HG03064 (cell line): ENCODE measurements around the gene TICAM2.

Source experiments
- ATAC-seq: cut with Tn5 transposase; IDR thresholded peaks from one replicate; pipeline ENCODE4 v1.9.1; 2021; ENCODE audit warnings: low read depth; ENCODE audit not compliant: unreplicated experiment

TICAM2 gene

DNA sequence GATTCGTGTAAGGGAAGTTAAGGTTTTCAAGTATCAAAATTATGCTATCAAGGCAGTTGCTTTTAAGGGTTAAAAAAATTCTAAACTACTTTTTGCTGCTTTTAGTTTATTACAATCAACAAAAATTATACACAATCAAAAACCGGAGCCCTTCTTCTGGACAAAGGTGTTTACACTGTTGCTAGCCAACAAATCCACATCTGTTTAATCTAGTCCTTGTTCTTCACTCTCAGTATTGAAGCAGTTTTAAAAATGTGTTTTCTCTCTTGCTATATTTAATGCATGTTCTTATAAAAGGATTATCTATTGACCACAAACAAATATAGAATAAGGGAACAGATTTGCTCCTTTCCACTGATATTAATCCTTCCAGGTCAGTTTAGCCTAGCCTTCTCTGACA lies 60.2 kb downstream of the TICAM2 start:
- no peak for ATAC-seq

DNA sequence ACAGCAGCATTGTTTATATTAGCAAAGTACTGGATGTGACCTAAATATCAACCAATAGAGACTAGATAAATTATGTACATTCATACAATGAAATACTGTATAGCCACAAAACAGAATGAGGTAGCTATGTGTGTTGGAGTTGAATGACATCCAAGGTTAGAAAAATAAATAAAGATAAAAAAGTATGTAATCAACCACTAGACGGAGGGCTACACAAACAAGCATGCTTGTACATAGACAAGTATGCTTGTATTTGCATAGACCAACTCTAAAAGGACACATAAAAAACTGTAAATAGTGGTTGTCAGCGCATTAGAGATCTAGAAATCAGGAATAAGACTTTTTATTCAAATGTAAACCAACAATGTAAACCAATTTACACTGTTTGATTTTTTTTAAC lies 60.7 kb downstream of the TICAM2 start:
- no peak for ATAC-seq

DNA sequence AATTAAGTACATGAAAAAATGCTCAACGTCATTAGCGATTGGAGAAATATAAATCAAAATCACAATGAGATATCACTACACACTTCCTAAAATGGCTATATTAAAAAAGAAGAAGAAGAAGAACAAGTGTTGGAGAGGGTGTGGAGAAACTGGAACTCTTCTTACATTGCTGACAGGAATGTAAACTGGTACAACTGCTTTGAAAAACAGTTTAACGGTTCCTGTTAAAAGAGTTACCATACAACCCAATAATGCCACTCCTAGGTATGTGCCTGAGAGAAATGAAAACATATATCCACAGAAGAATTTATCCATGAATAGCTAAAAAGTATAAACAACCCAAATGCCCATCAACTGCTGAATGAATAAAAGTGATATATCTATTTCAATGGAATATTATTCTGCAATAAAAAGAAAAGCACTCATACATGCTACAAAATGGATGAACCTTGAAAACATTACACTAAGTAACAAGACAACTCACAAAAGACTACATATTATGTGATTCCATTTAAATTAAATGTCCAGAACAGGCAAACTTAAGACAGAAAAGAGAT lies 66.7 kb downstream of the TICAM2 start:
- no peak for ATAC-seq

DNA sequence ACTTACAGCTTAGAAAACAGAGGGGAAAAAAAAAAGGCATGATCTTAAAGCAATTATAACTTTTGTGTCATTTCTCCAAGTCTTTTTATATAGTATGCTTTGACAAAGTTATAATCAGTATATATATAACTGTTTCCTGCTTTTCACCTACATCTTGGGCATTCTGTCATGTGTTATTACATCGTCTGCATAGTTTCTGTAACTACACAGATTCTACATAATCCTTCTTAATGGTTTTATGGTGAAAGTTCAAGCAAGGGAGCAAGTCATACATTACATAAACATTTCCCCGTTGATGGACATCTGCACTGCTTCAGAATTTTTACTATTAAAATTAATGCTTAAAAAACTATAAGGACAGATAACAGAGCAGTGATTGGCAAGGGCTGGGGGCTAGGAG lies 69.8 kb downstream of the TICAM2 start:
- ATAC-seq = no peak

DNA sequence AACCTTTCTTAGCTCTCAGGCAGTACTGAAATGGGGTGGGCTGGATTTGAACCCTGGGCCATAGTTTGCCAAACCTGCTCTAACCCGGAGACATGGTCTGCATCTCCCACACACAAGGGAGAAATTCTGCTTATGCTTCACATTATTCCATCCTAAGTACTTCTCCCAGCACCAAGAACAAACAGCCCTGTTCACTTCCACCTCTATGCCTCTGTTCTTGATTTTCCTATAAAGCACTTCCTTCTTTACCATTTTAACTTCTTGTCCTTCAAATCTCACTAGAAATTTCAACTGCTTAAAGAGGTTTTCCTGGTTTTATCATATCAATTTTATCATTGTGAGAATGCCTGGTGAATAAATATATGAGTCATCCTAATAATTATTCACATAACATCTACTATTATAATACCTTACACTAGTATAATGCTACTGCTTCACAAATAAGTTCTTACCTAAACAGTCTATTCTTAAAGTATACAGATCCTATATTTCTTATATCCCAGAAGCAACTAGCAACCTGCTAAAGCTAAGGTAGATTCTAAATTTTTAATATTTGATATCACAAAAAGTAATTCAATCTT lies 70.4 kb downstream of the TICAM2 start:
- ATAC-seq = no peak

DNA sequence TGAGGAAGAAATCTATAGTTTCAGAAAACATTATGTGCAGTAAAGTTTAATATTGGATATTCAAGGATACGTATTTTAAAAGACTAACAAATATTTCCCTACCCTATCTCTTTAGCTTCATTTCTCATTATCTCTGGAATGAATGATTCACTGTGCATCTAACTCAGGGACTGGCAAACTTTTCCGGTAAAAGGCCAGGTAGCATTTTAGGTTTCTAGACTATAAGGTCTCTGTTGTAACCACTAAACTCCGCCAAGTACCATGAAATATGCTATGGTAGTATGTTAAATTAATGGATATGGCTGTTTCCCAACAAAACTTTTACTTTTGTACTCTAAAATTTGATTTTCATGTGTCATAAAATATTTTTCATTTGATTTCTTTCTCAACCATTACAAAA lies 70.9 kb downstream of the TICAM2 start:
- ATAC-seq = no peak

DNA sequence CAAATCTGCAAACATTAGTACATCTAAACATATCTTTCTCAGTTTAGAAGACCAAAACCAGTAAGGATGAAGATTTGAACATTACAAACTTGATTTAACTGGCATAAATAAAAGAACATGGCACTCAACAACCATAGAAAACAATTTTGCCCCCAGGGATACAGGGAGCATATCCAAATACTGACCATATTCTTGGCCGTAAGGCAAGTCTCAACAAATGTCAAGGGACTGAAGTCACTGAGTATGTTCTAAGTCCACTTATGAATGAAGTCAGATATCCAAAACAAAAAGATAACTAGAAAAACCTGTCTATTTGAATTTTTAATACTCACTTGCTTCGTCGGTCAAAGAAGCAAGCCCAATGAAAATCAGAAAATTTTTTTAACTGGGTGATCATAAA lies 71.9 kb downstream of the TICAM2 start:
- ATAC-seq = no peak
